GM23338 (cell line): ENCODE data around the gene AXIN2. TPM values are rescaled to one million over a fixed set of nuclear protein-coding genes. Genes with fewer than 3 reads are reported as not detected.

Experiments used
- ATAC-seq: fragments of 200-7000 bp; cut with Tn5 transposase; 3 replicates; pipeline ENCODE4 v1.9.1; 2020
- DNase-seq: peaks from one replicate; pipeline ENCODE4 v3.0.0-alpha.2; 2015; ENCODE audit warnings: low spot score
- H2AFZ ChIP-seq: fragments of 200-600 bp; sonication (generic); 2 replicates; pipeline ENCODE4 v1.8.0; 2016; ENCODE audit warnings: antibody characterized with exemption, mild to moderate bottlenecking, moderate library complexity
- H3F3A ChIP-seq: fragments of 200-600 bp; sonication (generic); replicated peaks from 2 replicates; pipeline ENCODE4 v1.8.0; 2017; ENCODE audit warnings: antibody characterized with exemption, mixed run types, low read depth
- H3K27ac ChIP-seq: fragments of 200-600 bp; sonication (generic); 2 replicates; pipeline ENCODE4 v1.6.1; 2016; ENCODE audit warnings: low read depth
- H3K27me3 ChIP-seq: fragments of 200-600 bp; sonication (generic); 2 replicates; pipeline ENCODE4 v1.8.0; 2016; ENCODE audit warnings: mild to moderate bottlenecking, mixed run types, moderate library complexity; ENCODE audit not compliant: insufficient read depth
- H3K36me3 ChIP-seq: fragments of 200-600 bp; sonication (generic); 2 replicates; pipeline ENCODE4 v1.8.0; 2016; ENCODE audit warnings: mild to moderate bottlenecking; ENCODE audit not compliant: insufficient read depth
- H3K4me1 ChIP-seq: fragments of 200-600 bp; sonication (generic); 2 replicates; pipeline ENCODE4 v1.8.0; 2016; ENCODE audit warnings: mild to moderate bottlenecking, moderate library complexity; ENCODE audit not compliant: insufficient read depth
- H3K4me2 ChIP-seq: fragments of 200-600 bp; sonication (generic); 2 replicates; pipeline ENCODE4 v1.7.1; 2017; ENCODE audit warnings: mixed run types
- H3K4me3 ChIP-seq: fragments of 200-600 bp; sonication (generic); 2 replicates; pipeline ENCODE4 v1.6.1; 2016; ENCODE audit warnings: mixed run types
- H3K79me2 ChIP-seq: fragments of 200-600 bp; sonication (generic); replicated peaks from 2 replicates; pipeline ENCODE4 v1.8.0; 2017; ENCODE audit warnings: mild to moderate bottlenecking; ENCODE audit not compliant: insufficient read depth
- H3K9me2 ChIP-seq: fragments of 200-600 bp; sonication (generic); 2 replicates; pipeline ENCODE4 v1.8.0; 2017; ENCODE audit not compliant: insufficient read depth
- H4K20me1 ChIP-seq: fragments of 200-600 bp; sonication (generic); replicated peaks from 2 replicates; pipeline ENCODE4 v1.8.0; 2017; ENCODE audit warnings: mild to moderate bottlenecking; ENCODE audit not compliant: insufficient read depth
- H3K27ac Mint-ChIP-seq: 2 replicates; pipeline ENCODE4 v1.8.0; 2020; ENCODE audit warnings: inconsistent platforms, mild to moderate bottlenecking, moderate library complexity, mixed read lengths
- H3K27me3 Mint-ChIP-seq: 3 replicates; pipeline ENCODE4 v1.8.0; 2022; ENCODE audit warnings: low read depth, mild to moderate bottlenecking, moderate library complexity, mixed read lengths, inconsistent platforms; ENCODE audit not compliant: insufficient read depth, poor library complexity
- H3K36me3 Mint-ChIP-seq: 3 replicates; pipeline ENCODE4 v1.8.0; 2021; ENCODE audit warnings: low read depth, mild to moderate bottlenecking, inconsistent platforms, moderate library complexity, mixed read lengths
- H3K4me1 Mint-ChIP-seq: 3 replicates; pipeline ENCODE4 v1.8.0; 2020; ENCODE audit warnings: mild to moderate bottlenecking, inconsistent platforms, mixed read lengths
- H3K4me3 Mint-ChIP-seq: 3 replicates; pipeline ENCODE4 v1.8.0; 2021; ENCODE audit warnings: moderate library complexity, mild to moderate bottlenecking, inconsistent platforms, mixed read lengths
- H3K9me3 Mint-ChIP-seq: 3 replicates; pipeline ENCODE4 v1.8.0; 2020; ENCODE audit warnings: moderate library complexity, mild to moderate bottlenecking, inconsistent platforms, mixed read lengths
- CREB1 ChIP-seq: fragments of 250-450 bp; sonication (Bioruptor Pico); IDR thresholded peaks from 2 replicates; pipeline ENCODE4 v1.5.0; 2020; ENCODE audit warnings: low read depth, mild to moderate bottlenecking, moderate library complexity
- CTCF ChIP-seq, 2 experiments: fragments of 200-600 bp in 1 of 2; sonication (generic) in 1 of 2; conservative IDR thresholded peaks; 2 replicates each; pipeline versions ENCODE4 v1.5.1 to v1.6.1; 2016 to 2017; ENCODE audit warnings: antibody characterized with exemption in 2 of 2, low read depth in 2 of 2, mild to moderate bottlenecking in 2 of 2, moderate library complexity in 1 of 2
- ETS1 ChIP-seq: IDR thresholded peaks from 2 replicates; pipeline ENCODE4 v1.6.1; 2016; ENCODE audit warnings: antibody characterized with exemption
- EZH2 ChIP-seq: fragments of 200-600 bp; sonication (generic); IDR thresholded peaks from one replicate; pipeline ENCODE4 v1.8.0; 2017; ENCODE audit warnings: antibody characterized with exemption, mild to moderate bottlenecking, low read depth; ENCODE audit not compliant: unreplicated experiment
- EZH2phosphoT487 ChIP-seq: fragments of 200-600 bp; sonication (generic); IDR thresholded peaks from one replicate; pipeline ENCODE4 v1.8.1; 2018; ENCODE audit warnings: antibody characterized with exemption; ENCODE audit not compliant: unreplicated experiment
- JUNB ChIP-seq: IDR thresholded peaks from one replicate; pipeline ENCODE4 v1.6.1; 2016; ENCODE audit warnings: antibody characterized with exemption; ENCODE audit not compliant: unreplicated experiment
- NANOG ChIP-seq: IDR thresholded peaks from 2 replicates; pipeline ENCODE4 v1.6.1; 2016; ENCODE audit warnings: antibody characterized with exemption, borderline replicate concordance
- POLR2AphosphoS5 ChIP-seq: IDR thresholded peaks from 2 replicates; pipeline ENCODE4 v1.6.1; 2016; ENCODE audit warnings: antibody characterized with exemption, low read depth
- REST ChIP-seq: IDR thresholded peaks from one replicate; pipeline ENCODE4 v1.6.1; 2018; ENCODE audit warnings: antibody characterized with exemption; ENCODE audit not compliant: unreplicated experiment
- STAT1 ChIP-seq: IDR thresholded peaks from one replicate; pipeline ENCODE4 v1.6.1; 2016; ENCODE audit warnings: antibody characterized with exemption; ENCODE audit not compliant: unreplicated experiment
- ZNF114 ChIP-seq: fragments of 250-450 bp; sonication (Bioruptor Pico); IDR thresholded peaks from 2 replicates; pipeline ENCODE4 v1.5.0; 2020; ENCODE audit warnings: mild to moderate bottlenecking, moderate library complexity
- ZNF331 ChIP-seq: fragments of 250-450 bp; sonication (Bioruptor Pico); IDR thresholded peaks from 2 replicates; pipeline ENCODE4 v1.5.0; 2020; ENCODE audit warnings: low read depth, mild to moderate bottlenecking, moderate library complexity
- ZNF462 ChIP-seq: fragments of 250-450 bp; sonication (Bioruptor Pico); IDR thresholded peaks from 2 replicates; pipeline ENCODE4 v1.5.0; 2020; ENCODE audit warnings: mild to moderate bottlenecking, moderate library complexity
- polyA plus RNA-seq: library from polyadenylated mRNA; unstranded; fragments of >200 nt; fragmentation: Nextera tagmentation; extraction: Ambion mirVana; gene quantifications from 2 replicates; pipeline ENCODE4 v1.2.1, GENCODE V29; 2016
- total RNA-seq: library from RNA; depleted of rRNA; stranded (reverse); fragments of >200 nt; shearing (Covaris generic); gene quantifications from 2 replicates; pipeline ENCODE4 v1.2.3, GENCODE V29; 2014

AXIN2 gene
- total and polyA plus RNA-seq, 2 experiments from 2014 or later, result 8.0 to 32.7 TPM

GRCh38 chr17:65529761-65530522 is 31.5 kb downstream of the AXIN2 start:
- TF ChIP-seq EZH2phosphoT487 (no peak), ZNF114 (CRISPR knock-in tag) (no peak), REST (no peak), ETS1 (no peak), STAT1 (no peak), POLR2AphosphoS5 (no peak), EZH2 (no peak), CTCF (conservative IDR thresholded peaks at IDR 0.05; ENCODE audit: low read depth in 2 of 2) (no peak), ZNF462 (CRISPR knock-in tag) (no peak), NANOG (no peak), ZNF331 (CRISPR knock-in tag) (no peak), CREB1 (CRISPR knock-in tag) (no peak), JUNB (no peak)
- Mint-ChIP-seq H3K4me1 (peaks cover 31% of the 10 kb centered on the region), H3K27ac (no peak overlapping the region; the same call in 1 of the 2 replicates), H3K9me3 (no peaks in the 10 kb centered on the region), H3K27me3 (peaks cover 19% of the 10 kb centered on the region), H3K4me3 (no peak overlapping the region), H3K36me3 (peaks cover 72% of the 10 kb centered on the region)
- Histone ChIP-seq H3F3A (no peaks in the 10 kb centered on the region), H3K4me2 (no peak overlapping the region), H3K27ac (peak overlapping the region; percentile 84; the same call in 1 of the 2 replicates), H4K20me1 (0 out of 2 replicates have a peak, but pooled peaks cover 5% of the 10 kb centered on the region), H3K27me3 (no peaks in the 10 kb centered on the region), H3K4me1 (peaks cover 21% of the 10 kb centered on the region), H3K36me3 (peaks cover 24% of the 10 kb centered on the region), H3K9me2 (no peaks in the 10 kb centered on the region), H2AFZ (no peak overlapping the region), H3K79me2 (no peaks in the 10 kb centered on the region; the same call in 1 of the 2 replicates), H3K4me3 (no peak overlapping the region)
- DNase-seq, result peak; percentile 41
- no peak for ATAC-seq
